Mucosa of rectum (tissue), 2 donors: ENCODE measurements around the gene SCG5.

ENCODE experiments used
- H3K27ac ChIP-seq, 2 donors: one replicate each; pipeline ENCODE4 v1.7.0; 2013; ENCODE audit warnings: inconsistent platforms in 2 of 2, low read depth in 2 of 2, low read length in 2 of 2
- H3K27me3 ChIP-seq, 2 donors: one replicate each; pipeline ENCODE4 v1.7.0; 2013; ENCODE audit warnings: low read length in 2 of 2; ENCODE audit not compliant: control insufficient read depth in 2 of 2, insufficient read depth in 2 of 2
- H3K36me3 ChIP-seq, 2 donors: one replicate each; pipeline ENCODE4 v1.7.0; 2013; ENCODE audit warnings: low read length in 2 of 2; ENCODE audit not compliant: control insufficient read depth in 2 of 2, insufficient read depth in 2 of 2
- H3K4me1 ChIP-seq, 2 donors: one replicate each; pipeline ENCODE4 v1.7.0; 2013; ENCODE audit warnings: low read length in 2 of 2, mild to moderate bottlenecking in 1 of 2; ENCODE audit not compliant: control insufficient read depth in 2 of 2, insufficient read depth in 2 of 2
- H3K4me3 ChIP-seq, 2 donors: one replicate each; pipeline ENCODE4 v1.7.0; 2013; ENCODE audit warnings: low read length in 2 of 2
- H3K9ac ChIP-seq, 2 donors: one replicate each; pipeline ENCODE4 v1.7.0; 2013; ENCODE audit warnings: low read length in 2 of 2, low read depth in 1 of 2, mild to moderate bottlenecking in 1 of 2
- H3K9me3 ChIP-seq, 2 donors: one replicate each; pipeline ENCODE4 v1.7.0; 2013; ENCODE audit warnings: low read length in 2 of 2; ENCODE audit not compliant: control insufficient read depth in 2 of 2
- donor health status: healthy.
- donor health status: Normal muscosa, but diverticular disease.

Gene SCG5

DNA sequence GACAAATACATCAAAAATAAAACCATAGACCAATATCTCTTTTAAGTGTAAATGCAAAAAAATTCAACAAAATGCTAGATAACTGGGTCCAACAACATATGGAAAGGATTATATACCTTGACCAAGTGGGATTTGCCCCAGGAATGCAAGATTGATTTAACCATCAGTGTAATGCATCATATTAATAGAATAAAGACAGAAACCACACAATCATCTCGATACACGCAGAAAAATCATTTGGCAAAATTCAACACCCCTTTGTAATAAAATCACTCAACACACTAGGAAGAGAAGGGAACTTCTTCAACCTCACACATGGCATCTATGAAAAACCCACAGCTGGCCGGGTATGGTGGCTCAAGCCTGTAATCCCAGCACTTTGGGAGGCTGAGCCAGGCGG lies 95.8 kb downstream of the SCG5 start:
- H3K36me3 ChIP-seq = no peaks in the 10 kb centered on the region
- no peak overlapping the region for H3K9ac ChIP-seq
- no peaks in the 10 kb centered on the region for H3K27me3 ChIP-seq
- no peaks in the 10 kb centered on the region for H3K4me1 ChIP-seq
- H3K27ac ChIP-seq = no peak overlapping the region
- H3K4me3 ChIP-seq = no peak overlapping the region
- H3K9me3 ChIP-seq = no peaks in the 10 kb centered on the region

- no peak overlapping the region for H3K27ac ChIP-seq
- no peaks in the 10 kb centered on the region for H3K9me3 ChIP-seq
- H3K36me3 ChIP-seq = no peaks in the 10 kb centered on the region
- no peak overlapping the region for H3K4me3 ChIP-seq
- H3K9ac ChIP-seq = no peak overlapping the region
- H3K27me3 ChIP-seq = no peaks in the 10 kb centered on the region
- no peaks in the 10 kb centered on the region for H3K4me1 ChIP-seq
Measured at GRCh38 chr15:32738666-32739065, 97.2 kb downstream of the SCG5 start.

DNA sequence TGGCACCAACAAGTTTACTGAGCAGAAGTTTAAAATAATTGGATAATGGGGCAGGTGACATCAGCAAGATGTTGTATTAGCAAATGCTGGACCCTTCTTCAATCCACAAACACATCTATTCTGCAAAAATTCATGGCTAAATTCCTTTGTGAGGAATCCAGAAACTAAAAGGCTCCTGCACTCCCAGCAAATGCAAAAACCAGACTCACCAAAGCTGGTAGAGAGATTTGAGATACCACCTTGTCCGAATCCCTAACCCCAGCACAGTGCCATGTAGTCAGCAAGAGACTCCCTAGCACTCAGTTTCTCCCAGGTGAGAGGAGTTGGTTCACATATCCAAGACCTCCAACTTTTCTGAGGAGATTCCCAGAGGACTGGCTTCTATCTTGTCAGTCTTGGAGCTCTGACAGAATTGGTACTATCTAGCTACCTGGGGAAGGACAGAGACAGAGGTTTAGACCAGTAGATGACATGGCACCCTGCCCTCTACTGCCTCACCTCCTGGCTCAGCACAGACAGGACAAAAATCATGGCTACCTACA lies 98.1 kb downstream of the SCG5 start:
- no peaks in the 10 kb centered on the region for H3K36me3 ChIP-seq
- no peak overlapping the region for H3K4me3 ChIP-seq
- H3K9ac ChIP-seq = no peak overlapping the region
- H3K27ac ChIP-seq = no peak overlapping the region
- H3K9me3 ChIP-seq = no peaks in the 10 kb centered on the region
- H3K27me3 ChIP-seq = no peaks in the 10 kb centered on the region
- H3K4me1 ChIP-seq = no peaks in the 10 kb centered on the region

GRCh38 chr15:32743411-32744140 lies 102.1 kb downstream of the SCG5 start:
- no peak overlapping the region for H3K4me3 ChIP-seq
- H3K27ac ChIP-seq = no peak overlapping the region
- no peaks in the 10 kb centered on the region for H3K36me3 ChIP-seq
- no peak overlapping the region for H3K9ac ChIP-seq
- no peaks in the 10 kb centered on the region for H3K9me3 ChIP-seq
- no peaks in the 10 kb centered on the region for H3K27me3 ChIP-seq
- H3K4me1 ChIP-seq = no peaks in the 10 kb centered on the region

- Histone ChIP-seq H3K4me3 (no peak overlapping the region), H3K27ac (no peak overlapping the region), H3K9ac (no peak overlapping the region), H3K9me3 (no peaks in the 10 kb centered on the region), H3K27me3 (no peaks in the 10 kb centered on the region), H3K4me1 (no peaks in the 10 kb centered on the region), H3K36me3 (no peaks in the 10 kb centered on the region)
Measured at GRCh38 chr15:32746116-32746857, 104.8 kb downstream of the SCG5 start.
